GM18507 (cell line): ENCODE data around the gene DGCR8.

Source experiments
- DNase-seq: peaks from one replicate; pipeline ENCODE4 v3.0.0; 2011; ENCODE audit warnings: low read depth; ENCODE audit not compliant: insufficient read length; ENCODE audit errors: extremely low spot score
- FAIRE-seq: peaks from 2 replicates; lab custom pipeline; 2011; peaks lifted over from hg19 to GRCh38; lab: Jason Lieb, UNC

Gene DGCR8

DNA sequence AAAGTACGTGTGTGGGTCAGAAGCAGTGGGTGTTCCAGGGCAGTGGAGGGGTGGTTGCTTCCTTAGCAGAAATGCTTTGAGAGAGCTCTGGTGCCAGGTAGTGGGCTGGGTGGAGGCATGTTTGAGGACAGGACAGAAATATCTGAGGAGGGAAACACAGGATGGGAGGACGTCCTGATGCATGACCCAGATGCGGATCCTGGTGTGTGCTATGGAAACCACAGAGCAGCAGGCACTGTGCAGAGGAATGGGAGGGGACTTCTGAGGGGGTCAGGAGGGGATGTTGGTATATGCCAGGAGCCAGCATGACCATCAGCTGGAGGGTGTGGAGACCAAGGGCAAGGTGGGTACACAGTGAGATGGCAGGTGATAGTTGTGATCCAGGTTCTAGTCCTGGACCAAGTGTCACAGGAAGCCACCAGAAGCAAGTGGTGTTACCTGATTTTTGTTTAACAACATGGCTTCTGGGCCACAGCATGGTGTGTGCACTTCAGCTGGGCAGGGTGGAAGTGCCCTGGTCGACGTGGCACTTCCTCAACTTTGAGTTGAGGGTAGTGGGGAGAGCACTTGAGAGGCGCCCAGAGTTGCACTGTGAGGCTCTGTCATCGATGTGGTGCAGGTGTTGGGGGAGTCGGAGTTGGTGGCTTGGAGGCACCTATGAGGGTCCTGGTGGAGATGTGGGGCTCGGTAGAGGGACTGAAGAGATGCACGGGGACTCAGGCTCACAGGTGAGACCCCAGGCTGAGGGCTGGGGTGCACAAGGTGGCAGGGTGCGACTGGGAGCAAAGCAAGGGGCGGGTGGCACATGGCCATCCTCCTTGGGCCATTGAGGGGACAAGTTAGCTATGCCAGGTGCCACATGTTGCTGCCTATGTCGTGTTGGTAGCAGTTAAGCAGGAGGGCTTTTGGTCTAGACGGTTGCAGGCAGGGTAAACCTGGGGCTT is 7.5 kb downstream of the DGCR8 start:
- DNase-seq = no peak
- no peak for FAIRE-seq

DNA sequence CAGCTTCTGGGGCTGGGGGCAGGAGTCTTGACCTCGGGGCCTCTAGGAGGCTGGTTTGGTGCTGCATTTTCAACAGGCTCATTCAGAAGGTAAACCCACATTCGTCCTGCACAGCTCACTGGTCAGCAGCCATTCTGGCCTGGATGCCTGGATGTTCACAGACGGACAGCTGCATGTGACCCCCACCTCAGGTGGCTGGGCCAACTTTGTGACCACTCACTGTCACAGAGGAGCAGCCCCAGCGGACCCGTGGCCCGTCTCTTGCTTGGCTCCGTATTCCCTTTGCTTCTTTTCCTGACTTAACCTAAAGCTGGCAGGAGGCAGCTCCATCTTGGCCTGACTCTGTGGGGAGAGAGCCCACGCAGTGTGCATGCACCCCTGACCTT is 8.2 kb downstream of the DGCR8 start:
- DNase-seq (no peak), FAIRE-seq (no peak)

DNA sequence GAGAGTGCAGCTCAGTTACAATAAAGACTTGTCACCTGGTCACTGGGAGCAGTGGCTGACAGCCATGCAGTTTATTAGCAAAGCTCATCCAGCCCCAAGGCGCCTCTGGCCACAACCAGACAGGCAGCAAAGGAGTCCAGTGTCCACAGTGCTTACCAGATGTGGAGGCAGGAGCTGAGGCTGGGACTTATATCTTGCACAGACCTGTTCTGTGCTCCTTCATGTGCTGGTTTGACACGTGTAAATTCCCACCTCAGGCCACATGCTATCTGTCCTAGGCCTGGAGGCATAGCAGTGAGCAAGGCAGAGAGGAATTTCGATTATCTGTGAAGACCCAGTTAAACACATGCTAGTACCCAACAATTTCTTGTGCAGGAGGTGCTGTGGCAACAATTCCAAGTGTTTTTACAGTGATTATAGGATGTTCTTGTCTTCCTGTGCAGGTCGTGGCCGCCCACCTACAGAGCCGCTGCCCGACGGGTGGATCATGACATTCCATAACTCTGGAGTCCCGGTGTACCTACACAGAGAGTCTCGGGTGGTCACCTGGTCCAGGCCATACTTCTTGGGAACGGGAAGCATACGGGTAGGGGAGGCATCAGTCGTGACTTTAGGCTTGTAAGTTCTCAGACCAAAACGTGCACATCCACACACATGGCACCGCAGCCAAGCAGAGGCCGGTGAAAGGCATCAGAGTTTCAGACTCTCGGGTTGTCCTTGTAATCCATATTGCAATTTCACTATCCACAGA is 9.4 kb downstream of the DGCR8 start:
- FAIRE-seq (no peak), DNase-seq (no peak)

DNA sequence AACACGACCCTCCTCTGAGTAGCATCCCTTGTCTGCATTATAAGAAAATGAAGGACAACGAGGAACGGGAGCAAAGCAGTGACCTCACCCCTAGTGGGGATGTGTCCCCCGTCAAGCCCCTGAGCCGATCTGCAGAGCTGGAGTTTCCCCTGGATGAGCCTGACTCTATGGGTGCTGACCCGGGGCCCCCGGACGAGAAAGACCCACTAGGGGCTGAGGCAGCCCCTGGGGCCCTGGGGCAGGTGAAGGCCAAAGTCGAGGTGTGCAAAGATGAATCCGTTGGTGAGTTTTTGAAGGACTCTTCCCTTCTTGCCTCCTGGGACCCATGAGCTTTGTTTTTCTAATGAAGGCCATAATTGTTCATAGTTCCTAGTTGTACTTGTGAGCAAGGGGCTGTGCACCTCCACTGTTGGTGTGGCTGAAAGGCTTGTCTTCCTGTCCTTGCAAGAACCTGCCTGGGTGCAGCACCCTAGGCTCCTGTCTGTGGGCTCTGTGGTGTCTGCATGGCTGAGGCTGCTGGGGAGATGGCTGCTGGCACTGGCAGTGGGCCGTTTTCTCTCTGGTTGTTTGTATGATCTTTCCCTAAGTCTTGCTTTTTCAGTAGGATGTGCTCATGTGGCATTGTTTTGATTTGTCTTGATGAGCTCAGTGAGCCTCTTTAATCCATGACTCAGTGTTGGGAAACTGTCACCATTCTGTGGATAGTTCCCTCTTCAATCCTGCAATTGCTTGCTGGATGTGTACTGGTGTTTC is 10.1 kb downstream of the DGCR8 start:
- DNase-seq (no peak), FAIRE-seq (no peak)

DNA sequence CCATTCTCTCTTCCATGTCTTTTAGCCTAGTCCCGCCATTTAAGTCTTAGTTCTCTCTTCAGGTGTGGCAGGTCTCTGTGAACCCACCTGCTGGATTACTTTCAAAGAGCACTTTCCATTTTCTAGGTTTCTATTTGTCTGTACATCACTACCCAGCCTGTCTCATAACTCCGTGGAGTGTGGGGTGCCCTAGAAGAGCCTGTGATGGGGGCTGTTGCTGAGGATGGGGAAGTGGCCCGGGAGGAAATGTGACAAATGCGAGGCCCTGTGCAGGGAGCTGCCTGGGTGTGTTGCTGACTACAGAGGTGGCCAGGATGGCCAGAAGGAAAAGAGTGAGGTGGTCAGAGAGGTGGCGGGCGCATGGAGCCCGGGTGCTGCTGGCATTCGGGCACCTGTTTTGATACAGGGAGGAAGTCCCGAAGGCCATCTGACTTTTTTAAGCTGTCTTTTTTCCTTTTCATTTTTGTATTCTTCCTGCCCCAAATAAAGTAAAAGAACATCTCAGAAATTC is 10.7 kb downstream of the DGCR8 start:
- FAIRE-seq = no peak

DNA sequence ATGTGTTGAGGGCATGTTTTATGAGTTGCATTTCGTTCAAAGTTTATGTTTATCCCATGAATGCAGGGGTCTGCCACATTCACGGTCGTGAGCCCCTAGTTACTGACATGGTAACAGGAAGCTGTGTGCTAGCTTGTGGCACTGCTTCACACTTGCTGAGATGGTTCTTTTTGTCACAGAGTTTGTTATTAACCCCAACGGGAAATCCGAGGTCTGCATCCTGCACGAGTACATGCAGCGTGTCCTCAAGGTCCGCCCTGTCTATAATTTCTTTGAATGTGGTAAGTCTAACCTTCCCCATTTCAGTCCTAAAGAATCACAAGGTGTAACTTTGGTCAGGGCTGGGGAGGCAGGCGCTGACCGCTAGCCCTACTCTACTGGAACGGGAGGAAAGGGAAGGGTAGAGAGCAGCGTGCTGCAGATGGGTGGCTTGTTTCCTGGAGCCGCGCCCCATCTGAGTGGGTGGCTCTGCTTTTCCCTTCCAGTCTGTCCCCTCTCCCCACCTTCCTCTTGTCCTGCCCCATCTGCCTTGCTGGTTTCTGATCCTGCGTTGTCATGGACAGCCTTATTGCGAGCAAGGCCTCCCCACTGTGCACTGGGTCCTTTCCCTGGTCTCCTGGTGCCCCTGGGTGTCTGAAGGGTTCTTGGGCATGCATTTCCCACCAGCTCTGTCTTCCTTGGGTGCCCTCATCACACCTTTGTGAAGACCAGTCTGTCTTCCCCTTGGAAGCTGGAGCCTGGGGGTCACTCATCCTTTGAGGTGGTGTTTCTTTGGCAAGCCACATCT is 11.8 kb downstream of the DGCR8 start:
- DNase-seq (no peak), FAIRE-seq (no peak)

More for the DNA sequence above, 10.7 kb downstream of the DGCR8 start:
- DNase-seq = no peak

DNA sequence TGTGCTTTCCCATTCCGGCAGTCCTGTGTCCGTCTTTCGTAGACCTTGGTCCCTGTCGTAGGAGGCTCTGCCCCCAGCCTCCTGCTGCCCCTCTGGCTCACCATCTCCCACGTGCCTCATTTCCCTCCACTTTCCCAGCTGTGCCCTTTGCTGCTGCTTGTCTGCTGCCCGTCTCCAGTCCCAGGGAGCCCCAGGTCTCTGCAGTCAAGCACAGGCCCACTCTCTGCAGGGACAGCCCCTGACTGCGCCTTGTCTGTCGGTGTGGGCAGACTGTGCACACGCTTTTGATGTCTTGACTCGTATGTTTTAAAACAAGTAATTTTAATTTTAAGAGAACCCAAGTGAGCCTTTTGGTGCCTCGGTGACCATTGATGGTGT is 12.4 kb downstream of the DGCR8 start:
- FAIRE-seq (no peak), DNase-seq (no peak)

DNA sequence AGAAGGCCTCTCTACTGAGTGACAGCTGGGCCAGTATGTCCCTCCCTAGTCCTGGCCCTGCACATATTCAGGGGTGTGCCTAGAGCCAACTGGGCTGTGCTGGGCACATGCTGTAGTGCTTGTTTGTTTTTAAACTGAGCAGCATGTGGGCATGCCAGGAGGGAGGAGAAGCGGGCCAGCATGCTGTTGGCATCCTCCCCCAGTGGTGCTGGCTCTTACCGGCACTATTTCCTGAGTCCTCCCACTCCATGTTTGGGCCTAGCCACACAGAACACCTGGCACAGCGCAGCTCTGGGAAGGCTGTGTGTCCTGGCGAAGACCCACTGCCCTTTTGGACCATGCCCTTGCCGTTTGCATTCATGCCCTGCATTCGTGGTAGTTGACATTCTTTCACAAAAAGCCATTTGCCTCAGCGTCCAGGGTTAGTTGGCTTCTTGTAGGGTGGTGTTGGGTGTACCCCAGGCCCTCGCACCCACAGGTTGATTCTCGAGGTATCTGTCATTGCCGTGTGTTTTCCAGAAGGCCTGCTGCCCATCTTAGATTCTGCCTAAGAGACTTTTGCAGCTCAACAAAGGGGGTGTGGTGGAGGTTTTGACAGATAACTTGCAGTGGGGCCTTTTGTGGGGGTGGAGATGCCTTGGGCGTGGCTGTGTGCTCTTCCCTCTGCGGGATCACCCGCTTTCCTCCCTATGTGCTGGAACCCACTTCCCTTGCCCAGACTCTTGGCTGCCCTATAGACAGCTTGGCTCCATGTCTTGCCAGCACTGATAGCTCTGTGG is 13.6 kb downstream of the DGCR8 start:
- FAIRE-seq (no peak), DNase-seq (no peak)

DNA sequence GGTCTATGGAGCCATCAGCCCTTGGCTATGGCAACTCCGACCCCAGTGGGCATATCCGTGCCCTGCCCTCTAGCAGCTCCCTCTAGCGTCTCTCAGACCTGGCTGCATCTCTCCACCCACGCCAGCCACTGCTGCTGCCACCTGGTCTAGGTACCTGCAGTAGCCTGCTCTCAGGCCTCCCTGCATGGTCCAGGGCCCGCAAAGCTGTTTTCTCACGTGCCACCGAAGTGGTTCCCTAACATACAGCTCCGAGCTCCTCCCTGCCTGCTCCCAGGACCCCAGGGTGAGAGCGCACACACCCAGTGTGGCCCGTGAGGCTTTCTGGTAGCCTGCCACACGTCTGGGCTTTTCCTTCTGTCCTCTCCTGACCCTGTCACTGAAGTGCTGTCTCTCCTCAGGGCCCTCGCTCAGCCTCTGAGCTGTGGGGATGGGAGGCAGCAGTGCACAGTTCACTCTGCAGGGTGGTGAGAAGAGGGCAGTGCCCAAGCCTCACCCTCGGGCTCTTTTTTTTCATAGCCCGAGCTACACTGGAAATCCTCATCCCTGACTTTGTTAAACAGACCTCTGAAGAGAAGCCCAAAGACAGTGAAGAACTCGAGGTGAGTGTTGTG is 14.3 kb downstream of the DGCR8 start:
- no peak for DNase-seq
- FAIRE-seq = no peak

DNA sequence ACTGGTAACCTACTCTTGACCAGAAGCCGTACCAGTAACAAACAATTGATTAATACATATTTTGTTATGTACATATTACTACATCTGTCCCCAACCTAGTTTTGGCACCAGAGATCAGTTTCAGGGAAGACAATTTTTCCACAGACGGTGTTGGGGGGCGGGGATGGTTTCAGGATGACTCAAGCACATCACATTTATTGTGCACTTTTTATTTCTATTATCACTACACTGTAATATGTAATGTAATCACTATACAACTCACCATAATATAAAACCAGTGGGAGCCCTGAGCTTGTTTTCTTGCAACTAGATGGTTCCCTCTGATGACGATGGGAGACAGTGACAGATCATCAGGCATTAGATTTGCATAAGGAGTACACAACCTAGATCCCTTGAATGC is 15.5 kb downstream of the DGCR8 start:
- DNase-seq (no peak), FAIRE-seq (no peak)

DNA sequence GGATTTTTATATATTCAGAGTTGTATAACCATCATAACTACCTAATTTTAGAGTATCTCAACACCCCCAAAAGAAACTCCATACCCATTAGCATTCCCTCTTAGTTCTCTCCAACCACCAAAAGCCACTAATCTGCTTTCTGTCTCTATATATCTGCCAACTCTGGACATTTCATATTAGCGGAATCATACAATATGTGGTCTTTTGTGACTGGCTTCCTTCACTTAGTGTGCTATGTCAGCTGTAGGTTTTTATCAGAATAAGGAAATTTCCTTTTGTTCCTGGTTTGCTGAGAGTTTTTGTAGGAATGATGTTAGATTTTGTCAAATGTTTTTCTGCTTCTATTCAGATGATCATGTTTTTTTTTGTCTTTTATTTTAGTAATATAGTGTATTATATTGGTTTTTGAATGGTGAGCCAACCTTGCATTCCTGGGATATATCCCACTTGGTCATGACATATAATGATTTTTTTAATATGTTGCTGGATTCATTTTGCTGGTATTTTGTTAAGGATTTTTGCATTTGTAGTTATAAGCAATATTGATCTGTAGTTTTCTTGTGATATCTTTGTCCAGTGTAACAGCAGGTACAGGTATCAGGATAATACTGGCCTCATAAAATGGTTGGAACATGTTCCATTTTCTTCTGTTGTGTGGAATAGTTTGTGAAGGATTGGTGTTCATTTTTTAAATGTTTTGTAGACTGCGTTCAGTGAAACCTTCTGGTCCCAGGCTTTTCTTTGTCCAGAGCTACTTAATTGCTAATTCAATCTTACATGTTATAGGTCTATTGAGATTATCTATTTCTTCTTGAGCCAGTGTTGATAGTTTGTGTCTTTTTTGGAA is 16.8 kb downstream of the DGCR8 start:
- no peak for DNase-seq
- no peak for FAIRE-seq

DNA sequence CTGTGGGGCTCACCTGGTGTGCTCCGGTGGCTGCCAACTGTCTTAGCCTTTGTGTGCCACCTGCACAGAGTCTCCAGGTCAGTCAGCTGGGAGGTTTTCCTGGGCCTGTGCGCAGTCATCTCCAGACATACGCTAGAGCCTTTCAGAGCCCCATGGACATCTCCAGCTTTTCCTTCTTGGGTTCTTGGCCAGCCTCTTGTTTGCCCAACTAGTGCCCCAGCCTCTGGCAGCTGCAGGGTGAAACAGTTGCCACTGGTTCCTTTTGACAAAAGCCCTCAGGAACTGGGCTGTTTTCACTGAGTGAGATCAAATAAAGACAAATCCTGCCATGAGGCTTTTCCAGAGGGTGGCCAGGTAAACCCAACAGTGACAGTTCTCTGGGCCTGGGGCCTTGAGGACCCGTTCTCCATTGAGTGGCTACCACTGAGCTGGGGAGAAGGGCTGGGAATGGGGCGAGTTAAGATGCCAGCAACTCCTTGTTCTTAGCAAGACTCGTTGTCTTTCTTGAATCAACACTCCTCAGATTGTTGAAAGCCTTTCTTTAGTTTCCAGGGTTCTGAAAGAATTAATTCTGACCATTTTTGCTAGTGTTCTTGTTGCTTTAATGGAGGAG is 19.2 kb downstream of the DGCR8 start:
- DNase-seq = no peak
- no peak for FAIRE-seq

DNA sequence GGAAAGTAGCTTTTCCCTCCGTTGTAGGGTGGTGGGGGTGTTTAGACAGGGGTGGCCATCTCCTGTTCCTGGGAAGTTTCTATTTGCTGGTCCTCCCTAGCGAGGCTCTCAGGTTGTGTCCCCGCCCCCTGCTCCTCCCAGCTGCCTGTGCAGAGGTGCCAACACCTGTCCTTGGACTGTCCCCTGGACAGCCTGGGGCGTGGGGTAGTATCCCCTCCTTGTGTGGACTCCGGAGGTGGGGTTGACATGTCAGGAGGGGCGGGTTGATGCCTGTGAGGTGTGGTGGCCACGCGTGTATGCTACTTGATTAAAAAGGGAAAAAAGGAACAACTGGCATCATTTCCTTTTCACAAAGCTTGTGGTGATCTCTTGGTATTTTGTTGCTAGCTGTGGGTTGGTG is 21.6 kb downstream of the DGCR8 start:
- no peak for FAIRE-seq
- no peak for DNase-seq

DNA sequence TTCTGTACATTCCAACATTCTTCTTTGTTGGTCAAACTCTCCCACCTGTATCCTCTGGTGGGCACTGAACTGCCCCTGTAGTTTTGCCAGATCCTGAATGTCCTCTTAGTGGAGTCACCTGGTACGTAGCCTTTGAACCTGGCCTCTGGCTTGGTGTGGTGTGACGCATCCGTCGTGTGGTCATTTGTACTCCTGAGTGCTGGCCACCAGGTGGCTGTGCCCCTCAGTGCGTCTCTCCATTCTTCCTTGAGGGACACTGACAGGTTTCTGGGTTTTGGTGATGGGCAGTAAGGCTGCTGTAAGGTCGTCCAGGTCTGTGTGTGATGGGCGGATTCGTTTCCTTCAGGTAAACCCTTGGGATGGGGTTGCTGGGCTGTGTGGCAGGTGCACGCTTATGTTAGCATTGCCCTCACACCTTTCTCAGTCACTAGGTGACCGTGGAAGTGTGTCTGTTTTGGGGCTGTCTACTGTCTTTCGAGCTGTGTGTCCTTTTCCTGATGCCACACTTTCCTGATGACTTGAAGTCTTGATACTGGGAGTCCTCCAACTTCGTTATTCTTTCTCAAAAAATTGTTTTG is 22.3 kb downstream of the DGCR8 start:
- DNase-seq (no peak), FAIRE-seq (no peak)

DNA sequence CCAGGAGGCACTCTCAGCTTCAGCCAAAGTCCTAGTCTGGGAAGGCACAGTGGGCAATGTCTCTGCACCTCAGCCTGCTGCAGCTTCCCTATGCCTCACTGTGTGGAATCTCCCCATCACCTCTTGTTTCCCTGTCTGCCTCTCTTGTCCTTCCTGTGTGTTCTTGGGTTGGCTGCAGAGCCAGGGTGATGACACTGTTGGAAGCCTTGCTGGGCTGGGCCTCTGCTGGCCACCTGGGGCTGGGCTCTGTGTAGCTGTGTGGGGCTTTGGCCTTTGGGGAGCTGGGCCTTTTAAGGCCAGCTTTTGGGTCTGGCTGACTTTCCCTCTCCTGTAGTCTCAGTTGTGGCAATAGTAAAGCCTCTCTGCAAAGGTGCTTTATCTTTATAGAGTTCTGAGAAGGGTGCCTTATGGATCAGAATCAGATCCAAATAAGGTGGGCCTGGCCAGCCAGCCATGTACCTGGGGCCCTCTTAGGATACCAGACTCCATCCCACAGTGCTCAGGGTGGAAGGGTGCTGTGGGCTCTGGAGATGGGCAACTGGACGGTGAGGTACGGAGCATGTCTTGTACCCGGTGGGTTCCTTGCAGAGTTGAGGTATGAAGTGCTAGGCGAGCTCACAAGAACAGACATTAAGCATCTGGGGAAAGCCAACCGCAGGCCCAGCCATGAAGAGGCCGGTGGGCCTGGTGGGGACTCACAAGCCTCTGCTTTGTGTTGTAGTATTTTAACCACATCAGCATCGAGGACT is 25.6 kb downstream of the DGCR8 start:
- DNase-seq (no peak), FAIRE-seq (no peak)
